ENCODE data around the gene ZFAND3. TPM values are rescaled to one million over a fixed set of nuclear protein-coding genes. Genes with fewer than 3 reads are reported as not detected.

The ZFAND3 gene
- polyA plus RNA-seq, 2 of the 4 experiments (the other 2 are of a cell fraction) = 12.0 to 50.0 TPM

DNA sequence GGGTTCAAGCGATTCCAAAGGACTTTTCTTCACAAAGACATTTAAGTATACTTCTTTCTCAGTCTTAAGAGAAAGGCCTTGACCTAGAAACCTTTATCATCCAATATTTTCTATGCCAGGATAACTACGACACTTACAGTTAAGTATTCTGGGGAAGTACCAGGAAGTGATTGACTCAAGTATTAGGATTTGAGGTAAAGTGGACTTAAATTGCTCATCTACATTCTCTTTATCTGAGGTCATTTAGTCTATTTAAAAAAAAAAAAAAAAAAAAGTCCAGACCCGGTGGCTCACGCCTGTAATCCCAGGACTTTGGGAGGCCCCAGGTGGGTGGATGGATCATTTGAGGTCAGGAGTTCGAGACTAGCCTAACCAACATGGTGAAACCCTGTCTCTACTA lies 114.7 kb downstream of the ZFAND3 start:
- H3K4me3 ChIP-seq = no peak overlapping the region
- 97% methylated on average over 5 of the region's 5 CpGs for WGBS (ENCODE audit: missing lambda C conversion rate)
- DNase-seq (ENCODE audit: low read depth in 1 of 2, low spot score in 1 of 2) = no peak
- H3K9me3 ChIP-seq = no peaks in the 10 kb centered on the region
- ChIA-PET POLR2A (no interaction called here), CTCF (interaction anchor here (0.6 to 0.7 kb wide), 2 partner anchors 9 to 167 kb away, joined by 3 to 4 read pairs; no protein-coding TSS in a partner anchor)
- no peak overlapping the region for H3K27ac ChIP-seq
- H3K4me2 ChIP-seq = no peak overlapping the region
- FAIRE-seq = no peak
- no peak for ATAC-seq
- TF ChIP-seq CBX2 (IDR thresholded peaks at IDR 0.05; ENCODE audit: borderline replicate concordance, low read depth) (no peak), EHMT2 (IDR thresholded peaks at IDR 0.05; ENCODE audit: low read depth) (no peak), RNF2 (IDR thresholded peaks at IDR 0.05; ENCODE audit: borderline replicate concordance, low read depth) (no peak), RCOR1 (IDR thresholded peaks at IDR 0.05; ENCODE audit: low read depth, low read length) (no peak), GATA3 (IDR thresholded peaks at IDR 0.05; ENCODE audit: borderline replicate concordance) (no peak)
- TF ChIP-seq, protein P1, sequence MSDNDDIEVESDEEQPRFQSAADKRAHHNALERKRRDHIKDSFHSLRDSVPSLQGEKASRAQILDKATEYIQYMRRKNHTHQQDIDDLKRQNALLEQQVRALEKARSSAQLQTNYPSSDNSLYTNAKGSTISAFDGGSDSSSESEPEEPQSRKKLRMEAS (IDR thresholded peaks at IDR 0.05) = no peak
- TF ChIP-seq, protein P2, sequence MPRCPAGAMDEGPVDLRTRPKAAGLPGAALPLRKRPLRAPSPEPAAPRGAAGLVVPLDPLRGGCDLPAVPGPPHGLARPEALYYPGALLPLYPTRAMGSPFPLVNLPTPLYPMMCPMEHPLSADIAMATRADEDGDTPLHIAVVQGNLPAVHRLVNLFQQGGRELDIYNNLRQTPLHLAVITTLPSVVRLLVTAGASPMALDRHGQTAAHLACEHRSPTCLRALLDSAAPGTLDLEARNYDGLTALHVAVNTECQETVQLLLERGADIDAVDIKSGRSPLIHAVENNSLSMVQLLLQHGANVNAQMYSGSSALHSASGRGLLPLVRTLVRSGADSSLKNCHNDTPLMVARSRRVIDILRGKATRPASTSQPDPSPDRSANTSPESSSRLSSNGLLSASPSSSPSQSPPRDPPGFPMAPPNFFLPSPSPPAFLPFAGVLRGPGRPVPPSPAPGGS (IDR thresholded peaks at IDR 0.05) = no peak
- TF ChIP-seq, protein P3, sequence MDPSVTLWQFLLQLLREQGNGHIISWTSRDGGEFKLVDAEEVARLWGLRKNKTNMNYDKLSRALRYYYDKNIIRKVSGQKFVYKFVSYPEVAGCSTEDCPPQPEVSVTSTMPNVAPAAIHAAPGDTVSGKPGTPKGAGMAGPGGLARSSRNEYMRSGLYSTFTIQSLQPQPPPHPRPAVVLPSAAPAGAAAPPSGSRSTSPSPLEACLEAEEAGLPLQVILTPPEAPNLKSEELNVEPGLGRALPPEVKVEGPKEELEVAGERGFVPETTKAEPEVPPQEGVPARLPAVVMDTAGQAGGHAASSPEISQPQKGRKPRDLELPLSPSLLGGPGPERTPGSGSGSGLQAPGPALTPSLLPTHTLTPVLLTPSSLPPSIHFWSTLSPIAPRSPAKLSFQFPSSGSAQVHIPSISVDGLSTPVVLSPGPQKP (IDR thresholded peaks at IDR 0.05; ENCODE audit: low read depth, low read length) = no peak
- peaks cover 5% of the 10 kb centered on the region; the same call in 2 of the 3 replicates for H3K4me1 ChIP-seq

DNA sequence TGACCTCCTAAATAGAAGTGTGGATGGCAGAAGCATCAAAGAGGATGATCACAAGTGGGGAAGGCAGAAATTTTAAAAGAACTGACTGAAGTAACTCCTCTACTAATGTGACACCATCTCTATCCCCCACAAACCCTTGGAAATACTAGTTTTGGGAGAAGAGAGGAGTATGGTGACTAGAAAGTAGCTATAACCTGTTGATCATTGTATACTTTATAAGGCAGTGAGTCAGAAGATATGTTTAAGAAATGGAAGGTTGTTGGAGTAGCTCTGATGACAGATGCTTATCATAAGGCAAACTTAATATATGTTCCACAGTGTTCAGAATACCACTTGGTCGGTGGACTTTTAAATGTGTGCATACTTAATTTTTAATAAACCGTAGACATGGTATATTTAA lies 116.6 kb downstream of the ZFAND3 start:
- CTCF ChIA-PET = no interaction called here
- no peak for TF ChIP-seq CBX8 (IDR thresholded peaks at IDR 0.05)
- TF ChIP-seq MYC (IDR thresholded peaks at IDR 0.05; ENCODE audit: borderline replicate concordance, low read length) = no peak
- no peak for TF ChIP-seq POLR2AphosphoS2 (conservative IDR thresholded peaks at IDR 0.05; ENCODE audit: low read length)
- no peak for TF ChIP-seq NR3C1 (IDR thresholded peaks at IDR 0.05)
- TF ChIP-seq TFCP2L1 (CRISPR knock-in tag; IDR thresholded peaks at IDR 0.05) = no peak
- no peak for TF ChIP-seq PHF8 (IDR thresholded peaks at IDR 0.05; ENCODE audit: borderline replicate concordance, low read depth)
- TF ChIP-seq NPAS2 (CRISPR knock-in tag; IDR thresholded peaks at IDR 0.05; ENCODE audit: borderline replicate concordance) = no peak
- TF ChIP-seq, protein P4, sequence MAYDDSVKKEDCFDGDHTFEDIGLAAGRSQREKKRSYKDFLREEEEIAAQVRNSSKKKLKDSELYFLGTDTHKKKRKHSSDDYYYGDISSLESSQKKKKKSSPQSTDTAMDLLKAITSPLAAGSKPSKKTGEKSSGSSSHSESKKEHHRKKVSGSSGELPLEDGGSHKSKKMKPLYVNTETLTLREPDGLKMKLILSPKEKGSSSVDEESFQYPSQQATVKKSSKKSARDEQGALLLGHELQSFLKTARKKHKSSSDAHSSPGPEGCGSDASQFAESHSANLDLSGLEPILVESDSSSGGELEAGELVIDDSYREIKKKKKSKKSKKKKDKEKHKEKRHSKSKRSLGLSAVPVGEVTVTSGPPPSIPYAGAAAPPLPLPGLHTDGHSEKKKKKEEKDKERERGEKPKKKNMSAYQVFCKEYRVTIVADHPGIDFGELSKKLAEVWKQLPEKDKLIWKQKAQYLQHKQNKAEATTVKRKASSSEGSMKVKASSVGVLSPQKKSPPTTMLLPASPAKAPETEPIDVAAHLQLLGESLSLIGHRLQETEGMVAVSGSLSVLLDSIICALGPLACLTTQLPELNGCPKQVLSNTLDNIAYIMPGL (CRISPR knock-in tag; IDR thresholded peaks at IDR 0.05; ENCODE audit: borderline replicate concordance) = no peak
- TF ChIP-seq MAZ (IDR thresholded peaks at IDR 0.05; ENCODE audit: borderline replicate concordance, low read depth, low read length) = no peak
- TF ChIP-seq FOSL2 (IDR thresholded peaks at IDR 0.05) = no peak
- no peak for TF ChIP-seq FOSL2 (CRISPR knock-in tag; IDR thresholded peaks at IDR 0.05)
- TF ChIP-seq, protein P3 (IDR thresholded peaks at IDR 0.05; ENCODE audit: low read depth, low read length) = no peak
- TF ChIP-seq, protein P1 (IDR thresholded peaks at IDR 0.05) = no peak
- no peak for TF ChIP-seq ZNF302 (CRISPR knock-in tag; IDR thresholded peaks at IDR 0.05)
- Histone ChIP-seq H3K27ac (no peak overlapping the region), H3K4me3 (no peak overlapping the region), H3K4me2 (no peak overlapping the region), H3K9me3 (no peaks in the 10 kb centered on the region), H3K4me1 (peaks cover 13% of the 10 kb centered on the region; the same call in 2 of the 3 replicates)
- ATAC-seq (no peak), DNase-seq (ENCODE audit: low read depth in 1 of 2, low spot score in 1 of 2) (no peak), FAIRE-seq (no peak)
- POLR2A ChIA-PET = no interaction called here
- WGBS (ENCODE audit: missing lambda C conversion rate) = 88% methylated on average over 2 of the region's 2 CpGs

All from A549 (cell line).